Measurements from ENCODE around the gene SLC17A3. TPM values are rescaled to one million over a fixed set of nuclear protein-coding genes. Genes with fewer than 3 reads are reported as not detected.

SLC17A3 gene, protein sequence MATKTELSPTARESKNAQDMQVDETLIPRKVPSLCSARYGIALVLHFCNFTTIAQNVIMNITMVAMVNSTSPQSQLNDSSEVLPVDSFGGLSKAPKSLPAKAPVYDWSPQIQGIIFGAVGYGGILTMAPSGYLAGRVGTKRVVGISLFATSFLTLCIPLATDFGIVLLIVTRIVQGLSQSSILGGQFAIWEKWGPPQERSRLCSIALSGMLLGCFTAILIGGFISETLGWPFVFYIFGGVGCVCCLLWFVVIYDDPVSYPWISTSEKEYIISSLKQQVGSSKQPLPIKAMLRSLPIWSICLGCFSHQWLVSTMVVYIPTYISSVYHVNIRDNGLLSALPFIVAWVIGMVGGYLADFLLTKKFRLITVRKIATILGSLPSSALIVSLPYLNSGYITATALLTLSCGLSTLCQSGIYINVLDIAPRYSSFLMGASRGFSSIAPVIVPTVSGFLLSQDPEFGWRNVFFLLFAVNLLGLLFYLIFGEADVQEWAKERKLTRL
- total RNA-seq, result not detected in 2 replicates

DNA sequence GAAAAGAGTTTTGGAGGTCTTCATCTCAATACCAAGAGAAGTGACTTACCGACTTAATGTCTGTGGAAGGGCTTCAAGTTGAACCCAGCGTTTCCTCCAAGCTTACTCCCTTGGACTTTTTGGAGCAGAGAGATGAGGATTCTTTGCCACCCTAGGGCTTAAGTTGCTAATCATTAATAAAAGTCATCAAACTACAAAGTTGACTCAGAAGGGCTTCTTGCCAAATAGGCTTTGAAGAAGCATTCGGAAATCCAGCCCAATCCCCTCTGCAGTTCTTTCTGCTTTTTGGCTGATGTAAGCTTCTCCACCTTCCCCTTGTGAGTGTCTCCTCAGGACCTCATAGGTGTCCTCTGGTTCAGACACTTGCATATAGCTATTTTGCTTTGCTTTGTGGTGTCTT lies at the start of gene SLC17A3:
Gene SLC17A3, minus strand, starts transcription at position 126 of the 400 bp plus-strand sequence. CDS start 5,856 bp downstream, outside the sequence.

DNA sequence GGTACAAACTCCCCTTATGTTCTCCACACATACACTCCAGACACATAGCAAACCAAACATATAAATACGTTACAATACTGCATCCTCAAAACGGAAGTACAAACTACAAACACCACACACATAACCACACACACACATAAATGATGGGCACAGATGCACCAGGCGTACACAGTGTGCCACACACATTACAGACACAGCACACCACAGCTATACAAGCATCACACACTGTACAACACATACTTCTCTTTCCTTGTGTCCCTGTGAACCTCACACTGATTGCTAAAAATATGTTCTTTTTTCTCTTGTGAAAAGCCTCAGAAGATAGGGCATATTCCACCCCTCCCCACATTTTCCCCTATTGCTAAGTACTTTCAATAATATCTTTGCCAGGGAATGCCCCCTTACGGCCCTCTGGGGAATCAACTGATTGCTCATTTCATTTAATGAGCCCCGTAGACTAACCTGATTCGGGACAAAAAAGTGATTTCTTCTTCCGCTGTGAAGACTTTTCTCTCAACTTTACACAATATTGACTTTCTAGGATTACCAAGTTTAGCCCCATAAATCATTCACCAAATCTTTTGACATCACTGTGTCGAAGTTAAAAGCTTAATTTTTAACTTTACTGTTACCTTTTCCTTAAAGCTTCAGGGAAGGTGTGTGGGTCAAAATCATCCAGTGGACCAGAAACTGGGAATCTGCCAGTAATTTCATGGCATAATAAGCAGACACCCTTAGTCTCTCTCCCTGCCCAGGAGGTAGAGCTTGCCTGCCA lies 42.3 kb downstream of the SLC17A3 start, which contains the start of gene SLC17A1:
Gene SLC17A1, minus strand, starts transcription at position 521 of the 775 bp plus-strand sequence. CDS start 1,495 bp downstream, outside the sequence.

Other genes with a start within 250 kb of the SLC17A3 start
- 1.1 and 1.3 TPM in 2 replicates for gene SCGN, start 222.0 kb downstream of the SLC17A3 start, total RNA-seq
- gene SLC17A4, start 119.5 kb downstream of the SLC17A3 start, total RNA-seq, result not detected in 2 replicates
- not detected in 2 replicates for gene SLC17A1, start 42.2 kb downstream of the SLC17A3 start, total RNA-seq
- gene SLC17A2, start 56.4 kb upstream of the SLC17A3 start, total RNA-seq, result not detected in 2 replicates
- 17.2 TPM in 2 replicates for gene TRIM38, start 88.6 kb upstream of the SLC17A3 start, total RNA-seq
- gene HFE, start 213.2 kb upstream of the SLC17A3 start, total RNA-seq, result 12.0 and 14.8 TPM in 2 replicates